ENCODE data around the gene ANAPC5. TPM values are rescaled to one million over a fixed set of nuclear protein-coding genes. Genes with fewer than 3 reads are reported as not detected.

ANAPC5 gene
- total and polyA plus RNA-seq, 2 experiments from 2014 or later: 128 to 144 TPM

DNA sequence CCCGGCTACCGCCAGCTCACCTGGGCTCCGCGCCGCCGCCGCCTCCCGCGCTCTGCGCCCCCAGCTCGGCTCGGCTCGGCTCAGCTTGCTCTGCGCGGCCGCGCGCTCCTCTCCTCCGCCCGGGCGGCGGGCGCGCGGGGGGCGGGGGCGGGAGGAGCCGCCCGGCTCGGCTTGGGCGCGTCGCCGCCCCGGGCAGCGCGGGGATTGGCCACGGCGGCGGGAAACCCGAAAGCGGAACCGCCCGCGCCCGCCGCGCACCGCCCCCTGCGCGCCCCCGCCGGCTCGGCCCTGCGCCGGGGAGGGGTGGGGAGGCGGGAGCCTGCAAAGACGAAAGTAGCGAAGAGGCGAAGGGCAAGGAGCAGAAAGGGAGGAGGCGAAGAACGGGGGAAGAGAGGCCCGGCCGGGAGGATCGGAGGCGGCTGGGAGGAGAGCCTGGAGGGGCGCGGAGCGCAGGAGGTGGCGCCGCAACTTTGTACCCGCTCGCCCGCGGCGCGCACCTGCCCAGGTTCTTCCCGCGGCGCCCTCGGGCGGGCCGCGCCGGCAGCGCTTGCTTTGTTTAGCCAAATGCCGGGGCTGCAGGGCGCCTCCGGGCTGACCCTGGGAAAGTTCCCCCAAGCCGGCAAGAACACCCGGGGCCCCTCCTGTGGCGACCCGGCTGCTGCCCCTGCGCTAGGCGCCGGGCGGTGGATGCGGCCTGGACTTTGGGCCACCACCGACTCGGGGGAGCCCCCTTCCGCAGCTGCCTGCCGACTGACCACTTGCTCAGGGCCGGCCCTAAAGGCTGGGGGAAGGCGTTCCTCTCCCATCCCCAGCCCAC is 55.4 kb downstream of the ANAPC5 start, which contains the start of gene CAMKK2:
TSS of gene CAMKK2 (minus strand) at position 92 of the 817 bp plus-strand sequence. CDS start 22,183 bp downstream, outside the sequence.
- Histone ChIP-seq H3K9me3 (ENCODE audit: low read depth) (no peaks in the 10 kb centered on the region), H3K4me3 (peak within 1 kb of the TSS; percentile 89), H3K36me3 (ENCODE audit: low read depth) (no peaks in the 10 kb centered on the region), H3K4me1 (ENCODE audit: insufficient read depth) (peaks cover 6% of the 10 kb centered on the region), H3K9me2 (ENCODE audit: insufficient read depth) (no peaks in the 10 kb centered on the region), H4K20me1 (ENCODE audit: insufficient read depth) (no peaks in the 10 kb centered on the region), H3K4me2 (ENCODE audit: unreplicated experiment) (peak within 1 kb of the TSS; percentile 74), H3K27me3 (replicated peaks; ENCODE audit: insufficient read depth) (no peaks in the 10 kb centered on the region), H2AFZ (peak within 1 kb of the TSS; percentile 81), H3K9ac (peak within 1 kb of the TSS; percentile 97), H3F3A (ENCODE audit: insufficient read depth) (no peaks in the 10 kb centered on the region), H3K27ac (peak within 1 kb of the TSS; percentile 47), H3K79me2 (ENCODE audit: insufficient read depth) (peaks cover 44% of the 10 kb centered on the region)
- in situ Hi-C loops (cut with MboI): no loop called here
- WGBS, 2 experiments (ENCODE audit: low coverage in 1 of 2, low lambda C conversion rate in 2 of 2, missing lambda C conversion rate in 2 of 2): 1% methylated on average over 30 to 94 of the region's 104 CpGs
- TF ChIP-seq EZH2phosphoT487 (IDR thresholded peaks at IDR 0.05; ENCODE audit: insufficient read depth, low read depth) (no peak), EZH2 (IDR thresholded peaks at IDR 0.05; ENCODE audit: insufficient read depth, poor library complexity, severe bottlenecking) (no peak)
- DNase-seq: peak; percentile 92

DNA sequence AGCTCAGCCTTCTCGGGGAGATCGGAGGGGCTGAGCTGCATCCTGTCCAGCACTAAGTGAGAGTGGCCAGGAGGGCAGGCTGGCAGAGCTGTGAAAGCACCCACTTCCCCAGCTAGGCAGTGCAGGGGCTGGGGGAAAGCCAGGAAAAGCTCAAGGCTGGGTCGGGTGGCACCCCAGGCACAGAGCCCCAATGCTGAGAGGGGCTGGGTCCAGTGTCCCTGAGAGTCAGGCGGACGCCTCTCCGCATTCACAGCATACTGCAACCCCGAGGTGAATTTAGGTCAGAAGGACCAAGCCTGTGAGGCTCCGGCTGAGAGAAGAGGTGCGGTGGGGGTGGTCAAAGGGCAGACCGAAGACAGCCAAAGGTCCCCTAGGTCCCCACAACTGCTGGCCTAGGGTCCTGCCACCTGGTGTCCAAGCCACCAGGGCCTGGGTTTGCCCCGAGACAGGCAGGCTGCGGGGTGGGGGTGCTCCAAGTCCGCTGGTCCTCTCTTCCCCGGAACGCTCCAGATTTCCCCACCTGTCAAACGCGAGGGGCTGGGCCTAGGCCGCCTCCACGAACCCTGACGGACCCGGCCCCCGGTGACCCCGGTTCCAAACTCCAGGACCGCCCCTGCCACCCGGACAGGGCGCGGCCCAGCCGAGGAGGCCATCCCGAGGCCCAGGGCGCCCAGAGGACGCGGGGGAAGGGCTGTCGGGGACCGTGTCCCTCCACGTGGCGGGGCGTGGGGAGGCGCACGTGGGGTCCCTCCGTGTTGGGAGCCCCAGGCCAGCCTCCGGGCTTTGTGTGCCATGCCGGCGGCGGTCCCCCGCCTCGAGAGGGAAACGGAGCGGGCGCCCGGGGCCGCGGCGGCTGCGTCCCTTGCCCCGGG is 56.2 kb downstream of the ANAPC5 start:
- Histone ChIP-seq H3K4me3 (peak overlapping the region; percentile 89), H4K20me1 (ENCODE audit: insufficient read depth) (no peaks in the 10 kb centered on the region), H3K9me3 (ENCODE audit: low read depth) (no peaks in the 10 kb centered on the region), H3K36me3 (ENCODE audit: low read depth) (no peaks in the 10 kb centered on the region), H3K79me2 (ENCODE audit: insufficient read depth) (peaks cover 52% of the 10 kb centered on the region), H3K9ac (peak overlapping the region; percentile 97), H3F3A (ENCODE audit: insufficient read depth) (no peaks in the 10 kb centered on the region), H3K27me3 (replicated peaks; ENCODE audit: insufficient read depth) (no peaks in the 10 kb centered on the region), H3K4me1 (ENCODE audit: insufficient read depth) (peaks cover 4% of the 10 kb centered on the region; the same call in 1 of the 2 replicates), H2AFZ (peak overlapping the region; percentile 75), H3K9me2 (ENCODE audit: insufficient read depth) (no peaks in the 10 kb centered on the region), H3K27ac (peak overlapping the region; percentile 47), H3K4me2 (ENCODE audit: unreplicated experiment) (peak overlapping the region; percentile 73)
- WGBS, 2 experiments (ENCODE audit: low coverage in 1 of 2, low lambda C conversion rate in 2 of 2, missing lambda C conversion rate in 2 of 2): 1 to 2% methylated on average over 43 to 48 of the region's 55 CpGs
- peak; percentile 63 for DNase-seq
- in situ Hi-C loops (cut with MboI): no loop called here
- TF ChIP-seq EZH2phosphoT487 (IDR thresholded peaks at IDR 0.05; ENCODE audit: insufficient read depth, low read depth): no peak
- no peak for TF ChIP-seq EZH2 (IDR thresholded peaks at IDR 0.05; ENCODE audit: insufficient read depth, poor library complexity, severe bottlenecking)

DNA sequence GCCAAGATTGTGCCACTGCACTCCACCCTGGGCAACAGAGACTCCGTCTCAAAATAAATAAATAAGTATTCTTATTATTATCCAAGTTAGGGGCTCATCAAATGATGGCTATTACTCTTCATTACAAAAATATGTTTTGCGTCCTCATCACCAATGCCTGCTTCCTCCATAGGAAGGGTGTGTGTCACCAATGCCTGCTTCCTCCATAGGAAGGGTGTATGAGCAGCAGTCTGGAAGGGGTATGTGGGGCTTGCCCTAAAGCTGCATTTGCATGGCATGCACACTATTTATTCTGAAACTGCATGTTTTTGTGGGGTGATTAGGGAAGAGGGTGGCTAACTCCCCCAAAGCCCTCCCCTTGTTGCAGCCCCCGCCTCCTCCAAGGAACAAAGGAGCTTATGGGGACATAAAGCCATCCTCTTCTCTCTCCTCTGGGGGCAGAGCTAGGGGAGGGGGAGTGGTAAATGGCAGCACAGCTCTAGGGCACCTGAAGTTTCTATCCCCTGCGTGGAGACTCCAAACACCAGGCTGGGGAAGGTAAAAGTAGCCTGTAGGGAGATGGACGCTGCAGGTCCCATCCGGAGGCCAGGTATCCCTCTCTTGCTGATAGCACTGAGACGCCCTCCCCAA is 57.0 kb downstream of the ANAPC5 start:
- Histone ChIP-seq H3K9me3 (ENCODE audit: low read depth) (no peaks in the 10 kb centered on the region), H3K4me3 (peak overlapping the region; percentile 89), H4K20me1 (ENCODE audit: insufficient read depth) (no peaks in the 10 kb centered on the region), H3K4me1 (ENCODE audit: insufficient read depth) (peaks cover 4% of the 10 kb centered on the region; the same call in 1 of the 2 replicates), H3K4me2 (ENCODE audit: unreplicated experiment) (peak overlapping the region; percentile 73), H3K9me2 (ENCODE audit: insufficient read depth) (no peaks in the 10 kb centered on the region), H2AFZ (no peak overlapping the region), H3K9ac (peak overlapping the region; percentile 97), H3K27me3 (replicated peaks; ENCODE audit: insufficient read depth) (no peaks in the 10 kb centered on the region), H3K27ac (no peak overlapping the region), H3F3A (ENCODE audit: insufficient read depth) (no peaks in the 10 kb centered on the region), H3K79me2 (ENCODE audit: insufficient read depth) (peaks cover 60% of the 10 kb centered on the region), H3K36me3 (ENCODE audit: low read depth) (no peaks in the 10 kb centered on the region)
- no peak for TF ChIP-seq EZH2phosphoT487 (IDR thresholded peaks at IDR 0.05; ENCODE audit: insufficient read depth, low read depth)
- no peak for TF ChIP-seq EZH2 (IDR thresholded peaks at IDR 0.05; ENCODE audit: insufficient read depth, poor library complexity, severe bottlenecking)
- no peak for DNase-seq
- WGBS, 2 experiments (ENCODE audit: low coverage in 1 of 2, low lambda C conversion rate in 2 of 2, missing lambda C conversion rate in 2 of 2): 28 to 33% methylated on average over 7 of the region's 7 CpGs
- in situ Hi-C loops (cut with MboI): no loop called here
